AG08395 (cell line): ENCODE data around the gene CNN2.

Source experiments
- DNase-seq: peaks from one replicate; pipeline ENCODE4 v3.0.0; 2012; ENCODE audit warnings: mixed read lengths, low spot score

The CNN2 gene

DNA sequence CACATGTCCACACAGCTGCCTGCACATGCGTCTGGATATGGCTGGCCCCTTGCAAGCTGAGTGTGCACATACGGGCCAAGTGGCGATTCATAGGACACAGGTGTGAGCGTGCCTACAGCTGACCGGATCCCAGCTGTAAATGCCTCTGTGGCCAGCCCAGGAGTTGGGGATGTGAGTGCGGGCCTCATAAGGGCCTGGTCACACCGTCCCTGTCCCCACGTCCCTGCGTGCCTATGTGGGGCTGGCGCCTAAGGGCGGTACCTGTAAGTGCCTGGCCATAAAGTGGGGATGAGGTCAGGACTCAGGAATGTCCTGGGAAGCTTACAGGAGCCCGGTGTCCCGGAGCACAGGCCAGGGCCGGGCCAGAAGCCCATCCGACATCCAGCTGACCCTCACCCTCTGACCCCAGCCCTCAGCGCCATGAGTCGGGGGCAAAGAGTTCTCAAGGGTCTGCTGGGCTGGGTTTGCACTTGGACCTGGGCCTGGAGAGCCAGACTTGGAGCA is 39.2 kb downstream of the CNN2 start:
- no peak for DNase-seq

DNA sequence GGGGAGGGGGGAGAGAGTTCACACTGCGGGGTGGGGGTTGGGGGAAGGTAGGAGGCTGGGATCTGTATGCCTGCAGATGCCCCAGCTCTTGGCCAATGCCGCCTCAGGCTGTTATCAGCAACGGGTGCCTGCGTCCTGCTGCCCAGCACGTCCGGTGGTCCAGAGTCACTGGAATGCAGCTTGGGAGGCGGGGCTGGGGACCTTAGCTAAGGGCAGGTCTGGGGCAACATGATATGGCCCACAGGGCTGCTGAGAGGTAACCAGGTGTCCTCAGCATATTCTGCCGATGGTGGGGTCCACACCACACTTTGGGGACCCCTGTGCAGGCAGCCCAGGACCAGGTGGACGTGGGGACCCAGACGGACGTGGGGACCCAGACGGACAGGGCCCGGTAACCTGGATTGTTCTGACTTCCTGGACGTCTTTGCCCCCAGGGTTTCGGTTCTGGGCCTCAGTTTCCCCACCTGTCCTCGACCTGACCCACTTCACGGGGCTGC is 39.9 kb downstream of the CNN2 start:
- no peak for DNase-seq

DNA sequence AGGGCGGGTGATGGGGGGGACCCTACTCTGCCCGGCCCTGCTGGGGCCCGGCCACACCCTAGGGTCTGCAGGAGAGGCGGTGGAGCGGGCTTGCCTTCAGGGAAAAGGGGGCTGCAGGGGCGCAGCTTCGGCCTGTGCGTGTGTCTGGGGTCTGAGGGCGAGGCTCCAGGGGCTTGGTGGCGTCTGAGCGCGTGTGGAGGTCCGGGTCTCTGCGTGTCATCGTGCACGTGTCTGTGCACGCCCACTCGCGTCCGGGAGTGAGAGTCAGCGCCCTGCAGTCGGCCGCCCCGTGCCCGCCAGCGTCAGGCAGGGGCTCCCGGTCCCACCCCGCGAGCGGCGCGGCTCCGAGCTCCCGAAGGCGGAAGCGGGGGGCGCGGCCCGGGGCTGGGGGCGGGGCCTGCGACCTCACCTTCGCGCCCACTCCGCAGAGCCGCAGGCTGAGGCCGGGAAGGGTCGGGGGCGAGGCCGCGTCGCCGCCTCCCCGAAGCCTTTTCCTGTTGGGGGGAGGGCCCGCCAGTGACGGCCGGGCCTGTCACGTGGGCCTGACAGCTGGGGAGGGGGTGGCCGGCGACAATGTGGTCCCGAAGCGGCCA is 40.4 kb downstream of the CNN2 start, which contains the start of gene ARHGAP45:
Gene ARHGAP45, plus strand, starts transcription at position 420 of the 593 bp plus-strand sequence. CDS start 239 bp downstream, outside the sequence.
- no peak for DNase-seq

DNA sequence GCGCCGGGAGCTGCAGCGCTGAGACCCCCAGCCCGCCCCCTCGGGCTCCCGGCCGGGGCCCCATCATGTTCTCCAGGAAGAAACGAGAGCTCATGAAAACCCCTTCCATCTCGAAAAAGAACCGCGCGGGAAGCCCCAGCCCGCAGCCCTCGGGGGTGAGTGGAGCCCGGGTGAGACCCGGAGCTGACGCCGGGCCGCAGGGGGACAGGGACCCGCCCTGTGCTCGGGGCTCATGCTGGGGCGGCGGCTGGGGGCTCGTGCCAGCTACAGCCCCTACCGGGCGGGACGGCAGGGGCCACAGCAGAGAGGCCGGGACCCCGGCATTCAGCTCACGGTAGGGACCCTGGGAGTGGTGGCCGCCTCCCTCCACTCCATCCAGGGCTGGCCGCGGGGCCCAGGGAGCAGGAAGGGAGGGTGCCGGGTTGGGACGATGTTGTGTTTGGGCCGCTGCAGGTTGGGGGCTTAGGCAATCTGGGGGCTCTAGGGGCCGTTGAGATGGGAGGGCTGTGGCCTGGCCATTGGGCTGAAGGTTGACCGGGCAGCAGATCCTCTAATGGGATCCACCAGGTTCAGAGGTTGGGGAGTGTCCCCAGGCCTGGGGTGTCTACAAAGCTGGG is 41.0 kb downstream of the CNN2 start:
- DNase-seq = no peak

DNA sequence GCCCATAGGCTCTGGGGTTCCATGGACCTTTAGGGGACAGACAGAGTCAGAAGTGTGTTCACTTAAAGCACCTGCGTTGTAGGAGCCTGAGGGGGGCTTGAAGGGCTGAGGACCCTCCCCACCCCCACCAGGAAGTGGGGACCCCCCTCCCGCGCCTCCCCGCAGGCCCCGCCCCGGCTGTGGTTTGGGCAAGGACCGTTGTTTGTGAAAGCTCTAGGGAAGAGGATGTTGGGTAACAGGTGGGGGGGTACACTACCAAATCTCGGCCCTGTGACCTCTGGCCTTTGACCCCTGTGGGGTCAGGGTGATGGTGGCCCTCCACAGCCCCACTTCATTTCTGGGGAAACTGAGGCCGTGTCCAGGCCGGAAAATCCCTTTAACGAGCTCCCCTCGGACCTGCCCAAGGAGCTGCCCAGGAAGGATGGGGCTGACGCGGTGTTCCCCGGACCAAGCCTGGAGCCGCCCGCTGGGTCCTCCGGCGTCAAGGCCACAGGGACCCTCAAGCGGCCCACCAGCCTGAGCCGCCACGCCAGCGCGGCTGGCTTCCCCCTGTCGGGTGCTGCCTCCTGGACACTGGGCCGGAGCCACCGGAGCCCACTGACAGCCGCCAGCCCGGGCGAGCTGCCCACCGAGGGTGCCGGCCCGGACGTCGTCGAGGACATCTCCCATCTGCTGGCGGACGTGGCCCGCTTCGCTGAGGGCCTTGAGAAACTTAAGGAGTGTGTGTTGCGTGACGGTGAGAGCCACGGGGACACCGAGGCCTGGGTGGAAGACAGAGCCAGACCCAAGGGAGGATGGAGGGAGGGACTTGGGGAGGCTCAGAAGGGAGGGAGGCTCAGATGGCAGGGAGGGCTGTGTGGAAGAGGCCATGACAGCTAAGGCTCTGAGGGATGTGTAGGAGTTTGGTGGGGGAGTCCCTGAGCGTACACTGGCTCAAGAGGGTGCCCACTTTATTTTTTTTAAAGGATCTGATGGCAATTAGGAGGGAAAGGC is 41.9 kb downstream of the CNN2 start:
- DNase-seq = no peak

DNA sequence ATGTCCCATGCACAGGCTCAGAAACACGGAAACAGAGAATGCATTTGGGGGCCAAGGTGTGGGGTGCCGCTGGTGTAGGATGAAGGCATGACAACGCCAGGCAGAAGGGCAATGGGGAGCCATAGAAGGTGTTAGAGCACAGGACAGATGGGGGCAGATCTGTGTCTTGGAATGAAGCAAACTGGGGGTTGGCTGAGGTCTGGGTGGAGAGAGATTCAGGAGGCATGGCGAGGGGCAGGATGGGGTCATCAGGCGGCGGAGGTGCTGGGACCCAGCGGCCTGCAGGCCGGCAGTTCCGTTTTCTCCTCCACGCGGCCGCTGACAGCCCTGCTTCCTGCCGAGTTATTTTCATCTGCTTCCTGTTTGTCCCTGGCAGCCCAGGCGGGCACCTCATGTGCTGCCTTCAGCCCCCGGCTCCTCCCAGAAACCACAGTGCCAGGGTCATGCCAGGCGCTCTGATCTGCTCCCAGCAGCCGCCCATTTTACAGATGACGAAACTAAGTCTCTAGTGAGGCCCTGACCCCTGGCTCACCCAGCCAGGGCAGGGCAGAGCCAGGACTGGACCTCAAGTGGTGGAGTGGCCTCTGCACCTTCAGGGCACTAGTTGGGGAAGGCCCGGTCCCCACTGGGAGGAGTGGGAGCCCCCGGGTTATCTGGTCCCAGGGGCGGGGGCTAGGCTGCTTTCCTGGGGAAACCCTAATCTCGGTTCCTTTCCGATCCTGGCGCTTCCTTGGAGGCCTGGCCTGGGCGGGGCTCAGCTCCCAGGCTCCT is 42.8 kb downstream of the CNN2 start:
- DNase-seq = no peak

DNA sequence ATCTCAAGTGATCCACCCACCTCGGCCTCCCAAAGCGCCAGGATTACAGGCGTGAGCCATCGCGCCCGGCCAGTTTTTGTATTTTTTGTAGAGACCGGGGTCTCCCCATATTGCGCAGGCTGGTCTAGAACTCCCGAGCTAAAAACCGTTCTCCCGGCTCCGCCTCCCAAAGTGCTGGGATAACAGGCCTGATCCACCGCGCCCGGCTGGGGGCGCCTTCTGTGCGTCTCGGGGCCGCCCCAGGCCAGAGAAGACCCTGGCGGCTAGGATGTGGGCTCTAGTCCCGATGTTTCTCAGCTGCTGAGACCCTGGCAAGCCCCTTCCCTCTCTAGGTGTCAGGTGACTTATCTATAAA is 44.1 kb downstream of the CNN2 start:
- no peak for DNase-seq

DNA sequence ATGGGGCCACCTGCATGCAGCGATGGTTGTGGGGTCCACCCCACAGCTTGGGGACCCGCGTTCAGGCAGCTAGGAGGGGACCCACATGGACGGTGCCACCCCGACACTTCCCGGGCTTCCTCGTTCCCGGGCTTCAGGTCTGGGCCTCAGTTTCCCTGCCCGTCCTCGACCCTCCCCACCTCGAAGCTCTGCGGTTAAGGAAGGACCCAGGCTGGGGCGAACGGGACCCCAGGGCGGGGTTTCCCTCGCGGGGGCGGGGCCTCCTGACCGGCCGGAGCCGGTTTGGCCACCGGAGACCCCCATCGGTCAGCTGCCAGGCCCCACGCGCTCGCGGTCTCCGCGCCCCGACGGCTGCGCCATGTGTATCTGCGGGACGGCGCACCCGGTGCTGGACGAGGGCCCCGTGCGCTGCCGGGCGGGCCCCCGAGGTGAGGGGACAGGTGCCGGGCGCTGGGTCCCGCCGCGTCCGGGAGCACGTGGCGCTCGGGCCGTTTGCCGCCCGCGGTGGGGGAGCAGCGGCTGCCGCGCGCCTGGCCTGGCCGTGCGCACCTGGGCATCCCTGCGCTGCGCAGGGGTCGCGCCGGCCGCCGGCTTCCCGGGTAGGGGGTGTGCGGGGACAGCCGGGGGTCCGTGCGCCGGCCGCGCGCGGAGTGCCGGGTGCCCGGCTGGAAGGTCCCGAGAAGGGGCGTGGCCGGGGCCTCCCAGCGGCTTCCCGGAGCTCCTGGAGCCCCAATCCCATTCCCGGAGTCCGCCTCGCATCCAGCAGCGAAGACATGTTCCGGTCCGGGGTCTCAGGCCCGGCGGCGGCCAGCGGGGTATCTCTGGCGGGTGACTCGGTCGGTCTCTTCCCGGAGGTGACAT is 44.8 kb downstream of the CNN2 start:
- peak; percentile 38 for DNase-seq

DNA sequence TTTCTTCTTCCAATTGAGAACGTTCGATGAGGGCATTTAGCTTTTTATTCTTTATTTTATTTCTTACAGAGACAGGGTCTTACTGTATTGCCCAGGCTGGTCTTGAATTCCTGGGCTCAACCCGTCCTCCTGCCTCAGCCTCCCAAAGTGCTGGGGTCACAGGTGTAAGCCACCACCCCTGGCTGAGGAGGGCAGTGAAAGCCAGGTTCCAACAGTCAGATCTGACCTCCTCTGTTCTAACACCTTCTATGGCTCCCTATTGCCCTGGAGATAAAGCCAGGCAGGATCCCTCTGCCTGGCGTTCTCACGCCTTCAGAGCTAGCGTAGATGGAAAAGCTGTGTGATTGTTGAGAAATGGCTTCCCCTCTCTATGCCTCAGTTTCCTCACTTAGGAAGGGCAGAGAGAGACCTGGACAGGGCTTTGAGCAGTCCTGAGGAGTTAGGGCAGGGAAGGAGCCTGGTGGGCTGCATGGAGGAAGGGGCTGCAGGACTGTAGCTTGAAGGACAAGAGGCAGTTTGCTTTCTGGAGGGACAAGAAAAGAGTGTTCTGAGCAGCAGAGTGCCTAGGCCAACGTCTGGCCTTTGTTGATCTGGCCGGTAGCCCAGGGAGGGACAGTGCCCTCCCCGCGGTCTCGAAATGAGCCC is 46.1 kb downstream of the CNN2 start:
- DNase-seq = no peak

DNA sequence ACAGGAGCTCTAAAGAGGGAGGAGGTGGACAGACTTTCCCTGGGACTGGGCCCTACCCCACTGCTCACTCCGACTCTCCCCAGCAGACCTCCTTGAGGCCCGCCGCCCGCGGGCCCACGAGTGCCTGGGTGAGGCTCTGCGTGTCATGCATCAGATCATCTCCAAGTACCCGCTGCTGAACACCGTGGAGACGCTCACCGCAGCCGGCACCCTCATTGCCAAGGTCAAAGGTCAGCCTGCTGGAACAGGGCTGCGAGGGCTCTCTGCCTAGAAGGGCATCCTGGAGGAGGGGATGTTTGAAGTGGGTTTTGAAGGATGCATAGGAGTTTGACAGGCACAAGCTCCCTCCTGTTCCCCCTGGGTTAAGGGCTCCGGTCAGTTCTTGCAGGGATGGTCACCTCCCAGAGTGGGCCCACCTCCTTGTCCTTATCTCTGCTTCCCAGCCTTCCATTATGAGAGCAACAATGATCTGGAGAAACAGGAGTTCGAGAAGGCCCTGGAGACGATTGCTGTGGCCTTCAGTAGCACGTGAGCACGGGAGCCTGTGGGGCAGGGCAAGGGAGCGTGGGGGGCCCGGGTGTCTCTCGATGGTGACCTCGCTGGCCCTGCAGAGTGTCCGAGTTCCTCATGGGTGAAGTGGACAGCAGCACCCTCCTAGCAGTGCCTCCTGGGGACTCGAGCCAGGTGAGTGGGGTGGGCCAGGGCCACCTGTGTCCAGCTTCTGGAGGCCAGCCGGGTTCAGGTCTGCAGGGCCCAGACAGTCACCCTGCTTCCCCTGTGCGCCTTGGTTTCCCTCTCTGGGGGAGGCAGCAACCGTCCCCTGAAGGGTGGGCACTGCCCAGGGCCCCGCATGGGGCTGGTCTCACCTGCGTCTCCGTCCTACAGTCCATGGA is 46.9 kb downstream of the CNN2 start:
- DNase-seq = no peak

DNA sequence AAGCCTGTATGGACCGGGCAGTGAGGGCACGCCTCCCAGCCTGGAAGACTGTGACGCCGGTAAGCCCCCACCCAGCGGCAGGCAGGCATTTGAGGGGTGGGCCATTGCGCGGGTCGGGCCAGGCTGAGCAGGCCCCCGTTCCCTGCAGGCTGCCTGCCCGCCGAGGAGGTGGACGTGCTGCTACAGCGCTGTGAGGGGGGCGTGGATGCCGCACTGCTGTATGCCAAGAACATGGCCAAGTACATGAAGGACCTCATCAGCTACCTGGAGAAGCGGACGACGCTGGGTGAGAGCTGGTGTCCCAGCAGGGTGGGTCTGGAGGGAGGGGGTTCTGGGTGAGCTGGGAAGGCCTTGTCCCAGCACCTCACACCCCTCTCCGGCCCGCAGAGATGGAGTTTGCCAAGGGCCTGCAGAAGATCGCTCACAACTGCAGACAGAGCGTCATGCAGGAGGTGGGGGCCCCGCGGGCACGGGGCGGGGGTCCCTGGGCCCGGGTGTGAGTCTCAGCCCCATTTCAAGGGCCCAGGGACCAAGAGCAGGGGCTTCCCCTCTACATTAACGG is 47.6 kb downstream of the CNN2 start:
- DNase-seq = no peak

DNA sequence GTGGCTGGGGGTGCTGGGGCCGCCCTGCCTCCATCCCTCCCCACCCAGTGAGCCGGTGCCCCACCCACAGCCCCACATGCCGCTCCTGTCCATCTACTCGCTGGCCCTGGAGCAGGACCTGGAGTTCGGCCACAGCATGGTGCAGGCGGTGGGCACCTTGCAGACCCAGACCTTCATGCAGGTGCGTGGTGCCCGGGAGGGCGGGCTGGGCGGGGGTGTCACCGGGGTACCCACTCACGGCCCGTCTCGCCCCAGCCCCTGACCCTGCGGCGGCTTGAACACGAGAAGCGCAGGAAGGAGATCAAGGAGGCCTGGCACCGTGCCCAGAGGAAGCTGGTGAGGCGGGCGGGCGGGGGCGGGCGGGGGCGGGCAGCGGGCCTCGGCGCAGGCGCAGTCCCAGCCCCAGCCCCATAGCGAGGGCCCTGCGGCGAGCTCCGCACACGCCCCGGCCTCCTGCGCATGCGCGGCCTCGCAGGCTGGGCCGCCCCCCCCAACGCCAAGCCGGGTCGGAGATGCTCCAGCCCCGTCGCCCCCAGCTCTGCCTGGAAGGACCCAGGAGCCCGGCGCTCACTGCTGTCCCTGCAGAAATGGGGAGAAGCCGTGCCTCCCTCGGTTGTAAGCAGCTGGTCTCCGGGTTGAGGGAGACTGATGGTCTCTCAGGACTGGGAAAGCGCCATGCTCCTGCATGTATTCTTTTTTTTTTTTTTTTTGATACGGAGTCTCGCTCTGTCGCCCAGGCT is 48.3 kb downstream of the CNN2 start:
- DNase-seq = no peak

DNA sequence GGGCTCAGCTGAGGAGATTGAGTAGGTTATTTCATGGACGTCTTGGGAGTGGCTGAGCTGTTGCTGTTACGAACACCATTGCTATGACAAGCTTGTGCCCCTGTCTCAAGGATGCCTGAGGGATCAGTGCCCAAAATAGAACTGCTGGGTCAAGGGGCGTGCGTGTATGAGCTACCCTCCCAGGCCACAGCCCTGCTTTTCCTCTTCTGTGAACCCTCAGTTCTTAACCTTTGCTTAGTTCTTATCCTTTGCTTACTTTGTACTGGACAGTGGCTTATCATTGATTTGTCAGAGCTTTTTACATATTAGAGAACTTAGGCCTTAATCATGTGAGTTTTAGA is 49.6 kb downstream of the CNN2 start:
- DNase-seq = no peak

DNA sequence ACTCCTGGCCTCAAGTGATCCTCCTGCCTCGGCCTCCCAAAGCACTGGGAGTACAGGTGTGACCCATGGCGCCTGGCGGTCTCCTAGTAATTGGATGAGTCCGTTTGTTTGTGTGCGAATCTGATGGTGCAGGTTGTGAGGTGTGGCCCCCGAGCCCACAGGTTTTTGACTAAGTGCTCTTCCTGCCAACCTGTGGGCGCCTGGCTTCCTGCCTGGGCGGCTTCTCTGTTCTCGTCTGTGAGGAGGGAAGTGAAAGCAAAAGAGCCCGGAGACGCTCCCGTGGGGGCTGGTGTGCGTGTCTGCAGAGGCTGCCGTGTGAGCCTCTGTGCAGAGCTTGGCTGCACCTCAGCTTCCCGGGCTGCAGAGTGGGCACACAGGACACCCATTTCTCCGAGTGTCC is 50.5 kb downstream of the CNN2 start:
- no peak for DNase-seq

DNA sequence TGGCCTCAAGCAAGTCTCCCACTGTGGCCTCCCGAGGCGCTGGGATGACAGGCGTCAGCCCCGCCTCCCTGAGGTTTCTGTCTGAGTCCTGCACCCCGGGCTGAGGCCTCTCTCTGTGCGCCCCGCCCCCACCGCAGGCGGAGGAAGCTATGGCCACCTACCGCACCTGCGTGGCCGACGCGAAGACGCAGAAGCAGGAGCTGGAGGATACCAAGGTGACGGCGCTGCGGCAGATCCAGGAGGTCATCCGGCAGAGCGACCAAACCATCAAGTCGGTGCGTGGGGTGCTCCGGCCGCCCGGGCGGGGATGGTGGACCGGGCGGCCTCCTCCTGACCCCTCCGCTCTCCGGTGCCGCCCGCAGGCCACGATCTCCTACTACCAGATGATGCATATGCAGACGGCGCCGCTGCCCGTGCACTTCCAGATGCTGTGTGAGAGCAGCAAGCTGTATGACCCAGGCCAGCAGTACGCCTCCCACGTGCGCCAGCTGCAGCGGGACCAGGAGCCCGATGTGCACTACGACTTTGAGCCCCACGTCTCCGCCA is 53.2 kb downstream of the CNN2 start:
- no peak for DNase-seq

DNA sequence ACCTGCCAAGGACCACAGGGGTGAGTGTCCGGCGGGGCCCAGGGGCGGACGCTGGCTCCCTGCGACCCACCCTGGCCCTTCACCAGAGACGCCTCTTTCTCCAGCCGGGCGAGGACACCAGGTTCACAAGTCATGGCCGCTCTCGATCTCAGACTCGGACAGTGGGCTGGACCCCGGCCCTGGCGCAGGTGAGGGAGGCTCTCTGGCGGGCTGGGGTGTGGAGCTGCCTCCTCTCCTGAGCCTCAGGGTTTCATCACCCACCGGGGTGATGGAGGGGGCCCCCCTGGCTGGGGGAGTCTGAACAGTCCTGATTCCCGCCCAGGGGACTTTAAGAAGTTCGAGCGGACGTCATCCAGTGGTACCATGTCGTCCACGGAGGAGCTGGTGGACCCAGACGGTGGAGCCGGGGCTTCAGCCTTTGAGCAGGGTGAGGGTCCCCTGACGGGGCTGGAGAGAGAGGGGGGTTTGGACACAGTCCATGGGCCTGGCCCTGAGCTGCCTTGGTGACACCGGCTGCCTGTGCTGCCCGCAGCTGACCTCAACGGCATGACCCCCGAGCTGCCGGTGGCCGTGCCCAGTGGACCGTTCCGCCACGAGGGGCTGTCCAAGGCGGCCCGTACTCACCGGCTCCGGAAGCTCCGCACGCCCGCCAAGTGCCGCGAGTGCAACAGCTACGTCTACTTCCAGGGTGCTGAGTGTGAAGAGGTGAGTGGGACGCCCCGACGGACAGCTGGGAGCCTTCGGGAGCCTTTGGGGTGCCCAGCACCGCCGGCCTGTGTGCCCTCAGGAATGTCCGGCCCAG is 54.2 kb downstream of the CNN2 start:
- no peak for DNase-seq
